Astrocyte of the cerebellum (primary cell): Measurements from ENCODE around the gene CBL.
A peak's percentile ranks its signal among the peaks of the same experiment; 100 is the strongest.

ENCODE experiments used
- DNase-seq: peaks from one replicate; pipeline ENCODE4 v3.0.0-alpha.2; 2011; ENCODE audit warnings: low read depth
- H3K4me3 ChIP-seq: 2 replicates; pipeline ENCODE4 v1.5.1; 2011; ENCODE audit warnings: mild to moderate bottlenecking, low read depth, low read length, moderate library complexity
- CTCF ChIP-seq: IDR thresholded peaks from 2 replicates; pipeline ENCODE4 v1.5.1; 2012; ENCODE audit warnings: low read length, low read depth, moderate library complexity, mild to moderate bottlenecking; ENCODE audit errors: missing control alignments
- in situ Hi-C: cut with HindIII; loops from 2 replicates; pipeline ENCODE4 v1.10.0; 2017; ENCODE audit warnings: low sequenced_read_pairs

Gene CBL

GRCh38 chr11:119192111-119192510, 14.0 kb upstream of the CBL start:
- in situ Hi-C loops: loop anchor here (5.0 to 10.0 kb wide), 2 partner anchors 57 to 95 kb away; no protein-coding TSS in a partner anchor
- no peak for TF ChIP-seq CTCF
- no peak overlapping the region for H3K4me3 ChIP-seq
- DNase-seq: no peak

- in situ Hi-C loops: loop anchor here (5.0 to 10.0 kb wide), 2 partner anchors 58 to 94 kb away; no protein-coding TSS in a partner anchor
- TF ChIP-seq CTCF: no peak
- H3K4me3 ChIP-seq: no peak overlapping the region
- no peak for DNase-seq
Measured at GRCh38 chr11:119193001-119193400, 13.1 kb upstream of the CBL start.

GRCh38 chr11:119193626-119194025, 12.5 kb upstream of the CBL start:
- TF ChIP-seq CTCF: no peak
- in situ Hi-C loops: loop anchor here (5.0 to 10.0 kb wide), 2 partner anchors 59 to 94 kb away; no protein-coding TSS in a partner anchor
- no peak for DNase-seq
- no peak overlapping the region for H3K4me3 ChIP-seq

- H3K4me3 ChIP-seq: no peak overlapping the region
- no peak for TF ChIP-seq CTCF
- in situ Hi-C loops: loop anchor here (5.0 to 10.0 kb wide), 2 partner anchors 60 to 92 kb away; no protein-coding TSS in a partner anchor
- DNase-seq: no peak
Measured at GRCh38 chr11:119194811-119195440, 11.2 kb upstream of the CBL start.

GRCh38 chr11:119195680-119196079, 10.5 kb upstream of the CBL start:
- no peak overlapping the region for H3K4me3 ChIP-seq
- TF ChIP-seq CTCF: no peak
- in situ Hi-C loops: loop anchor here (10.0 kb wide), 1 partner anchor 61 kb away; no protein-coding TSS in a partner anchor
- peak; percentile 20 for DNase-seq

- peak; percentile 78 for DNase-seq
- in situ Hi-C loops: loop anchor here (10.0 kb wide), 1 partner anchor 62 kb away; no protein-coding TSS in a partner anchor
- no peak overlapping the region for H3K4me3 ChIP-seq
- TF ChIP-seq CTCF: peak; percentile 84
Measured at GRCh38 chr11:119196833-119197483, 9.2 kb upstream of the CBL start.
